Forelimb muscle (tissue), 1 donor: Measurements from ENCODE around the gene SLC22A14. TPM values are rescaled to one million over a fixed set of nuclear protein-coding genes. Genes with fewer than 3 reads are reported as not detected.
A peak's percentile ranks its signal among the peaks of the same experiment; 100 is the strongest.
"Not testable (repeated sequence)": the region's sequence is repeated elsewhere in the genome, so short reads cannot be mapped to it uniquely, and the experiment has no call there.

ENCODE experiments used
- DNase-seq: peaks from one replicate; pipeline ENCODE4 v3.0.0-alpha.2; 2013; ENCODE audit warnings: low read depth
- polyA plus RNA-seq: library from polyadenylated mRNA; unstranded; fragments of 120-200 nt; gene quantifications from one replicate; pipeline ENCODE4 v1.2.1, GENCODE V29; 2013; ENCODE audit not compliant: insufficient read length

Gene SLC22A14, protein sequence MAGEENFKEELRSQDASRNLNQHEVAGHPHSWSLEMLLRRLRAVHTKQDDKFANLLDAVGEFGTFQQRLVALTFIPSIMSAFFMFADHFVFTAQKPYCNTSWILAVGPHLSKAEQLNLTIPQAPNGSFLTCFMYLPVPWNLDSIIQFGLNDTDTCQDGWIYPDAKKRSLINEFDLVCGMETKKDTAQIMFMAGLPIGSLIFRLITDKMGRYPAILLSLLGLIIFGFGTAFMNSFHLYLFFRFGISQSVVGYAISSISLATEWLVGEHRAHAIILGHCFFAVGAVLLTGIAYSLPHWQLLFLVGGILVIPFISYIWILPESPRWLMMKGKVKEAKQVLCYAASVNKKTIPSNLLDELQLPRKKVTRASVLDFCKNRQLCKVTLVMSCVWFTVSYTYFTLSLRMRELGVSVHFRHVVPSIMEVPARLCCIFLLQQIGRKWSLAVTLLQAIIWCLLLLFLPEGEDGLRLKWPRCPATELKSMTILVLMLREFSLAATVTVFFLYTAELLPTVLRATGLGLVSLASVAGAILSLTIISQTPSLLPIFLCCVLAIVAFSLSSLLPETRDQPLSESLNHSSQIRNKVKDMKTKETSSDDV
- 0.39 TPM for polyA plus RNA-seq

DNA sequence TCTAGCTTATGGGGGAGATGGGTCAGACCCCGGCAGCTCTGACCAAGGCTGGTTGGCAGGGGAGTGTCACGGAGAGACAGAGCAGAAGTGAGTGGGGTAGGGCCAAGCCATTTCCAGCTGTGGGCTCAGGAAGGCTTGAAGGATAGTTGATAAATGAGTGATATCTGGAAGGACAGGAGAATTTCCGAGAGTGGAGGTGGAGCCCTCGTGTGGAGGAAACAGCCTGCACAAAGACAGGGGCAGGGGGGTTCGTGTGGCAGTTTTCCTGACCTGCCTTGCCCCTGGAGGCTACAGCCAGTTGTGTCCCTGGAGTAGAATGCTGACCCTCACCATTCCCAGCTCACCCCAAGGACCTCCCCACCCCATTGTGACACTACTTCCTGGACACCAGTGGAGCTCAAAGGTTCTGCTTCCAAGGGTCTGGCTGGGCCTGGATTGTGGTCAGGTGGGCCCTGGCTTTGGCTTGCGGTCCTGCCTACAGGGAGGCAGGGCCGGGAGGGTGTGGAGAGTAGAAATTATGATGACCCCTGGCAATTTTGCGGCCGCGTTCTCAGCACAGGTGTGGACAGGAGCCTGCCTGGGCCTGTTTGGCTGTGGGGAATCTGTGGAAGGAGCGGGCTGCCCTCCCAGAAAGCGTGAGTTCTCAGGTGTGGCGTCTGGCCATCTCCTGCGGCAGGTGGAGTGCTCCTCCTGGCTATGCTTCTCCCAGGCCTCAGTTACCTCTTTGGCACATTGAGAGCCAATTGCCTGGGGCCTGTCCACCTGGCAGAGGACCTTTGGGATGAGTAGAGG lies at the start of gene SLC22A14:
SLC22A14 (plus strand) TSS at position 400 of the 792 bp plus-strand sequence. CDS start 23,733 bp downstream, outside the sequence.
- no peak for DNase-seq

DNA sequence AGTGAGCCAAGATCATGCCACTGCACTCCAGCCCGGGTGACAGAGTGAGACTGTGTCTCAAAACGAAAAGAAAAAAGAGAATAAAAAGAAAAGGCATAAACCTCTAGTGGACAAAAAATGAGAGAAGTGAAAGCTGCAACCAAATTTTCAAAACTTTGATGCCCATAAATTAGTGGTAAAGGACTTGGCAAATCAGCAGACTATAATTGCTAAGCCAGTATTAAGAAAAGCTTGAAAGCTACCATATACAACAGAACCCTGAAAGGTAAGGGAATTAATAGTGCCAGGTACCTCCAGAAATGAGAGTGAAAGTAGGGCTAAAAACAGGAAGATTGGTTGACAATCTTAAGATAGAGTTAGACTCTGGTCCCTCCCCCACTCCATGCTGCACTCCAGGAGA lies 49.4 kb upstream of the SLC22A14 start:
- DNase-seq, result no peak

DNA sequence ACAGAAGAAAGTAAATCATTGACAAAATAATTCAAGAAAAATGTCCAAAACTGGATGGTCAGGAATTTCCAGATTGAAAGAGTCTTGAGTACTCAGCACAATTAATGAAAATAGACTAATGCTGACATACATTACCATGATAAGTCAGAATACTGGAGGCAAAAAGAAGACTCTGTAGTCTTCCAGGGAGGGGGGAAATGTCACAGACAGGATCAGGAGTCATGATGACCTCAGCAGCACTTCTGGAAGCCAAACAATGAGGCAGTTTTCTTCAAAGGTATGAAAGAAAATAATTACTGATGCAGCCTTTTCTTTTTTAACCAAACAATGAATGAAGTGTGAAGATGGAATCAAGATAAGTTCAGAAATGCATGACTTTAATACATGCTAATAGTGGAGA lies 46.6 kb upstream of the SLC22A14 start:
- no peak for DNase-seq

DNA sequence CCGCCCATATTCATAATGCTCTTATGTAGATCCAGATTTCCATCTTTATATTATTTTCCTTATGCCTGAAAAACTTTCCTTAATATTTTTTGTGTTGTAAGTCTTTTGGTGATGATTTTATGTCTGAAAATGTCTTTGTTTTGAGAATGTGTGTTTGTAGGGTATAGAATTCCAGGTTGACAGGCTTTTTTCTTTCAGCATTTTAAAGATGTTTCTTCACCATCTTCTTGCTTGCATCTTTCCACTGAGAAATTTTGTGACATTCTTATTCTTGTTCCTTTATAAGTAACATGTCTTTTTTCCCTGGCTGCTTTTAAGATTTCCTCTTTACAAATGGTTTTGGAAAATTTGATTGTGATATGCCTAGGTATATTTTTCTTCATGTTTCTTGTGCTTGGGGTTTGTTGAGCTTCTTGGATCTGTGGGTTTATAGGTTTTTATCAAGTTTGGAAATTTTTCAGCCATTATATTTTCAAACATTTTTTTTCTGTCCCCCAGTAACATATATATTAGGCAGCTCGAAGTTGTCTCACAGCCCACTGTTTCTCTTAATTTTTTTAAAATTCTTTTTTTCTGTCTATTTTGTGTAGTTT lies 43.6 kb upstream of the SLC22A14 start:
- DNase-seq, result no peak

DNA sequence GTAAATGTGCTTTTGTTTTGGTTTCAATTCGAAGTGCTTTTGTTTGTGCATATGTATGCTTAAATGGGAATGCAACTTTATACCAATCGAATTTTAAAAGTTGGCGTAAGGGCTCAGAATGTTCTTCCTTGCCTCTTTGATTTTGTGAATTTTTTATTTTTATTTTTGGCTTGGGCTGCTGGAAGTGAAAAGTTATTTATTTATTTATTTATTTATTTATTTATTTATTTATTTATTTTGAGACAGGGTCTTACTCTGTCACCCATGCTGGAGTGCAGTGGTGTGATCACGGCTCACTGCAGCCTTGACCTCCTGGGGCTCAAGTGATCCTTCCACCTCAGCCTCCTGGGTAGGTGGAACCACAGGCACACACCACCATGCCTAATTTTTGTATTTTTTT lies 39.3 kb upstream of the SLC22A14 start:
- not testable (repeated sequence) for DNase-seq

DNA sequence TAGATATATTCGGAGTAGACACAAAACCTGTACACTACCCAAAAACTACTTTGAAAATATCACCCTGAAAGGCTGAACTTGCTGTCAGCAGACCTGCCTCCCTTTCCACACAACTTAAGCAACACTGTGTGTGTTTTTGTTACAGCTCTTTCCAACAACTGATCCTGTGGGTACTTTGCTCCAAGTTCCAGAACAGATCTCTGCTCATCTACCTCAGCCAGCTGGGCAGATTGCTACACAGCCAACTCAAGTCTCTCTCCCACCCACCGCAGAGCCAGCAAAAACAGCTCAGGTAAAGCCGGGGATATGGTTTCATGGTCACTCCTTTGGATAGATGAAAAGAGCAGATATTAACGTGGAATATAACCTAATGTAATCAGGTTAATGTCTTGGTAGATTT lies 36.2 kb upstream of the SLC22A14 start:
- no peak for DNase-seq

DNA sequence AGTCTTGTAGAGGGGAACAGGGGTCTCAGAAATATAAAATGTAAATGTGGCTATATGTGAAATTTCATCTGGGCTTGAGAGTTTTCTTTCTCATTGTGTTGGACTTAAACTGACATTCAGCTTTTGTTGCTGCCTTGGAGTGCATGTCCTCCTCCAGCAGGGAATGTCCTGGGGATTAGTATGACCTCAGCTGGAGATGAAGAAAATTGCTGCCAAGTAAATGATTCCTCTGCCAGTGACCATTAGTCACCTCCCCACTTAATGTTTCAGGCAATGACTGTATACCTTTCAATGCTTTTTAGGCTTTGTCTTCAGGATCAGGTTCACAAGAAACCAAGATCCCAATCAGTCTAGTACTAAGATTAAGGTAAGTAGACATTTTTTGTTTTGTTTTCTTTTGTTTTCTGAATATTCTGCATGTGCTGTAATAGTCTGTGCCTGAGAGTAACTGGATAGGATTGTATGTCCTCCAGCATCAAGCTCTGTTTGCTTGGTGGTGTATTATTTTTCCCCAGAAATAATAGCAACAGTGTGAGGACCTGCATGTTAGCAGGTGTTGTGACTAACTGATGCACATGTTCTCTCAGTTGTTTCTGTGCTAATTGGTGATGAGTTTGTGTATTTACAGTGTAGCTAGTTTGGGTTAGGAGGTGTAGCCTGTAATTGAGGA lies 34.6 kb upstream of the SLC22A14 start:
- peak; percentile 48 for DNase-seq

DNA sequence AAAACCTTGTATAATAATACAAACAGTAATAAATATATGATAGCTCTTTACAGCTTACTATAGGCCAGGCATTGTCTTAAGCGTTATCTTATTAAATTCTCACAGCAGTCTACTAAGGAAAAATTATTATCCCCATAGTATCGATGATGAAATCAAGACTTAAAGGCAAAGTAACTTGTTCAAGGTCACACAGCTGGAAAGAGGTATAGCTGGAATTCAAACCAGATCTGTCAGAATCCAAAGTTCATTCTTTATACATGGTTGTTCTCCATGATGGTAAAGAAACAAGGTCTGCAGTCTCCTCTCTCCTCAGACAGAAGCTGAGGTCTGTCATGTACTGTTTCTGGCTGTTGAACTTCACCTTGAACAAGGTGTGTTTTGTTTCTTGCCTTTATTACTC lies 31.9 kb upstream of the SLC22A14 start:
- DNase-seq, result no peak

DNA sequence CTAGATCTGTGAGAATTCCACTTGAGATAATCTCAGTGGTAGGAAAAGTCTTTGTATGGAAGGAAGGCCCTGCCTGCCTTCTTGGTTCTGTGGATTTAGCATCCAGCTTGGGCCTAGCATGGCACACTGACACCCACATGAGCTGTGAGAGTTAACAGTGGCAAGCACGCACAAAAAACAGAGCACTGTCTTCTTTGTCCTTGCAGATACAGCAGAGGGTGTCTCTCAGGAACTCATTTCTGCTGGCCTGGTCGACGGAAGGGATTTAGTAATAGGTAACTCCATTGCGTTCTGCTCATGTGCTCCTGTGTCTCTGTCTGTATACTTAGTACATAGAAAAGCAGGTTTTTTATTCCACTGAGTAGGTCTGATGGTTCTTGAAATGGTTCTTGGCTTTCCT lies 30.9 kb upstream of the SLC22A14 start:
- no peak for DNase-seq

DNA sequence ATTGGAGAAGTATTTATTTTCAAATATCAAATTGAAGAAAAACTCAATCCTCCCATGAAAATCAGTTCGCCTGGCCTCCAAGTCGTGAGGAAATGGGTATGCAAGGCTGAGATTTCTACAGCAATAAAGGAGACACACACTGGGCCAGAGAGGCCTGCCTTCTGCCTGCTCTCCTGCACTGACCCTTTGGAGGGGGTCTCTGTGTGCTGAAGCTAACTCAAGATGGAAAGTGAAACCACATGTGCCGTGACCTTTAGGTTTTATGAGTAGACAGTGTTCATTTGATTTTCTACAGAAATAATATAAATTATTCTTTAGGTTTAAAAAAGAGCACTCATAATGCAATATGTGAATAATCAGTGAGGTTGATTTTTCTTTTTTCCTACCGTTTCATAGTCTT lies 28.4 kb upstream of the SLC22A14 start:
- DNase-seq, result no peak

DNA sequence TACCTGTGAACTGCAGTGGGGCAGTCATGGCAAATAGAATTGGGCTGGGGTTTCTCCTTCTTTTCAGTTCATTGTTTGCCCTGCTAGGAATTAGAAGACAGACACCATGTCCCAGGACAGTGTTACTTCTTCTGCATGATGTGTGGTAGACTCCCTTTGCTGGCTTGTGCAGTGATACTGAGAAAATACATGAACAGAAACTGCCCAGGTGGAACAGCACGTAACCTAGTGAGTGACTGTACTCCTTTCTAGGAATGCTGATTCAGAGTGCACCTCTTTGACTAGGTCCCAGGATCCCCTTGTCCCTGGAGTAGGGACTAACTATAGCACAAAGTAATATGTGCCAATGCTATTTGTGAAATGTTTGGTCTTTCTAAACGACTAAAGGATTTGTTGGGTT lies 27.2 kb upstream of the SLC22A14 start:
- no peak for DNase-seq

DNA sequence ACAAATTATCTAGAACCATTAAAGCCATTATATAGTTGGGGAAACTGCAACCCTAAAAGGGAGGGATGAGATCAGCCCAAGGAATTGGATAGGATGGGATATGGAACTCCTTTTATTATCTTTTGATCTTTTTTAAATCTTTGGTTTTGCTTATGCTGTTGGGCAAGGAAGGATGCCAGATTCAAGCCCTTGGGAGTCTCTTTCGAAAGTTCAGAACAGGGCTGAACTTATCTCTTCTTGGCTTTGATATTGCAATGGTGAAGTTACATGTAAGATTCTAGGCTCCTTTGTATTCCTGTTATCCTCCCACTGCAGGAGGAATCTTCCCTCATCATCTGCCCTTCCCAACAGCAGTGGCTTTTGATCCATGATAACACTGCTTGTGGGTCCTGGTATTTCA lies 26.5 kb upstream of the SLC22A14 start:
- no peak for DNase-seq

DNA sequence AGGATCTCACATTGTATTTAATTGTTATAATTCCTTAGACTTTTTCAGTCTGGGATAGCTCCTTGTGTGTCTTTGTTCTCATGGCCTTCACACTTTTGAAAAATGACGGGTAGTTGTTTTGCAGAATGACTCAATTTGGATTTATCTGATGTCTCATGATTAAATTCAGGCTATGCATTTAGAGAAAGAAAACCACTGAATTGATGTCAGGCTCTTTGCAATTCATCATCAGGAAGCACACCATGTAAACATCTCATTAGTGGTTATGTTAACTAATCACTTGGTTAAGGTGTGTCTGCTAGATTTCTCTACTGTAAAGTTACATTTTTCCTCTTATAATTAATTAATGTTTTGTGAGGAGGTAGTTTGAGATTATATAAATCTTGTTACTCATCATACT lies 24.5 kb upstream of the SLC22A14 start:
- DNase-seq, result no peak

DNA sequence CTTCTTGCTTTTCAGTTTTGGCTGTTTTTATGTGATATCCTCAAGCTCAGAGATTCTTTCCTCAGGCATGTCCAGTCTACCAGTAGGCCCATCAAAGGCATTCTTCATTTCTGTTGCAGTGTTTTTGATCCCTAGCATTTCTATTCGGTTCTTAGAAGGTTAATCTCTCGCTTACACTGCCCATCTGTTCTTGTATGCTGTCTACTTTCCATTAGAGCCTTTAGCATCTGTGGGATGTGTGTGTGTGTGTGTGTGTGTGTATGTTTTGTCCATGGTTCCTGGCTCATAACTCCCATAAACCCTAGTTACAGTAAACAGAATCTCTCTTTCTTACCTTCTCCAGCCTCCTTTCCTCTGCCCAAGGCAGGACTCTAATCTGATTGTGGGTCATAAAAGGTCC lies 21.6 kb upstream of the SLC22A14 start:
- no peak for DNase-seq

DNA sequence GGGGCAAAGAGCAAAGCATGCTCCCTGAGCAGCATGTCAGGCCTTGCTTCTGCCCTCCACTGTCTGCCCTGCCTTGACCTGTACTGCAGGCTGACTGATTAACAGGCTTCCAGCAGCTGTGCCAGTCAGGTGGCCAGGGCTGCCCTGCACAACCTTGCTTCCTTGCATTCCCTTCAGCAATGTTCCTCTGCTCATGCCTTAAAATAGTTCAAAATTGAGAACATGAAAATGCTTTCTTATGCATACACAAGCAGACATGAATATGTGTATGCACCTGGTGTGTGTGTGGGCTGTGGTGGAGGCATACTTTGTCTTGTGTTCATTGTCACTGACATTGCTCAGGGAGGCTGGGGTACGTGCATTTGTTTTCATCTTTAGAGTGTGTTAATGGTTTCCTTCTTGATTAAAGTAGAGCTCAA lies 17.7 kb upstream of the SLC22A14 start:
- no peak for DNase-seq

DNA sequence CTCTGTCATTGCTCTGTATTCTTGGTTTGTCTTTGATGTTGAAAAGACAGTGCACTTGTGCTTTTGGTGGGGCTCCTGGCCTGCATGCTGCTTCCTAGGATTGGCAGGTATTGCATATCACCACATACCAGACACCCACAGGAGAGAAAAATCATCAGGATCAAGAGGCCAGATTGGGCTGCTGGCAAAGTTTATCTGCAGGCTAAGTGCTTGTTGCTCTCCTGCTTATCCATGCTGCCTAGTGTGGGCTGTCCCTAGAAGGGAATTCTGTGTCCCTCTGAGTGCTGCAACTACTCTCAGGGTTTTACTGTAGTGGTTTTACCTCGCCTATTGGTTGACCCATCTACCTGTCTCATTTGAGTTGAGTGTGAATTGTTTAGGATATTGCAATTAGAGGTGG lies 17.3 kb upstream of the SLC22A14 start:
- no peak for DNase-seq

DNA sequence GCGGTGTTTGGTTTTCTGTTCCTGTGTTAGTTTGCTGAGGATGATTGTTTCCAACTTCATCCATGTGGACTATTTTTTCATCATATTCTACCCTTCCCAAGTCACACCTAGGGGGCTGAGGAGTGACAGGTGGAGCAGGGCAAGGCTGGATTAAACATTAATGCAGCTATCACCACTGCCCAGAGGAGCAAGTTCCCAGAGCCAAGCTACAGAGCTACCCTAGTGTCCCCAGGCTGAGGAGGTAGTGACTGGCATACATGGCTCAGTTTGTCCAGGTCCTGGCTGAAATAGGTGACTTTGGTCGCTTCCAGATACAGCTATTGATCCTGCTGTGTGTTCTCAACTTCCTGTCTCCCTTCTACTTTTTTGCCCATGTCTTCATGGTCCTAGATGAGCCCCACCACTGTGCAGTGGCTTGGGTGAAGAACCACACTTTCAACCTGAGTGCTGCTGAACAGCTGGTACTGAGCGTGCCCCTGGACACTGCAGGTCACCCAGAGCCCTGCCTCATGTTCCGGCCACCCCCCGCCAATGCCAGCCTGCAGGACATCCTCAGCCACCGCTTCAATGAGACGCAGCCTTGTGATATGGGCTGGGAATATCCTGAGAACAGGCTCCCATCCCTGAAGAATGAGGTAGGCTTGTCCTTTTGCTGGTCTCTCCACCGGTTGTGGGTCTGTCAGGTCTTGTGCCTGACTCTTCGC lies 16.3 kb upstream of the SLC22A14 start, which contains the start of gene SLC22A13:
SLC22A13 (plus strand) TSS at position 209 of the 704 bp plus-strand sequence; CDS start at position 258, 49 bp downstream.
- DNase-seq, result no peak

DNA sequence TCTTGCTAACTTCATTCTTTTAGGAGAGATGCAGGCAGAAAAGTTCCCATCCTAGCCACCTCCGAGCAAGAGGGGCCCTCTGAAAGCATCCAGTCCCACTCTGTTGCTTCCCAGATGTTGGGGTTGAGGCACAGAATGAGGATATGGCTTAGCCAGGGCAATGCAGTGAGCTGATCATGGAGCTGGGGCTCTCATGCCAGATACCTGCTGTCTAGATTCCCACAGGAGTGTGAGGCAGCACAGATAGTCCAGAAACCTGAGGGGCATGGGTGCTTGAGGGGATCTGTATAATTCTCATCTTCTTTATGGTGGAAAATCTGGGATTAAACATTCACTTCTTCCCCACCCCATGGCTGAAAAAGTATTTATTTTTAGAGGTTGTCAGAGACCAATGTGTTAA lies 15.3 kb upstream of the SLC22A14 start:
- no peak for DNase-seq

DNA sequence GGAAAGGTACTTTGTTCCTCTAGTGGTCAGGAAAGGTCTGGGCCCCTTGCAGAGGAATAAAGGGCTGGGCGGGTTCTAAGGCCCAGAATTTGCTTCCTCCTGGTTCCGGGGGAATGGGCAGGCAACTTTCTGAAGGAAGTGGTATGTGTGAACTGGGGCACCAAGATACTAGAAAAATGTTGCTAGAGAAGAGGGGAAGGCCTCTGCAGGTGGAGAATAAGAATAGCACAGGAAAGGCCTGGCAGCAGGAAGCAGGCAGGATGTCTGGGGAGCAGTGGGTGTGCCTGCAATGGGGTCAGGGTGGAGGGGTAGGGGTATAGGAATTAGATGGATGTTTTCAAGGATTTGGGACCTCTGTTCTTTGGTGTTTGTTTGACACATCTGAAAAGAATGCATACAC lies 14.4 kb upstream of the SLC22A14 start:
- no peak for DNase-seq

DNA sequence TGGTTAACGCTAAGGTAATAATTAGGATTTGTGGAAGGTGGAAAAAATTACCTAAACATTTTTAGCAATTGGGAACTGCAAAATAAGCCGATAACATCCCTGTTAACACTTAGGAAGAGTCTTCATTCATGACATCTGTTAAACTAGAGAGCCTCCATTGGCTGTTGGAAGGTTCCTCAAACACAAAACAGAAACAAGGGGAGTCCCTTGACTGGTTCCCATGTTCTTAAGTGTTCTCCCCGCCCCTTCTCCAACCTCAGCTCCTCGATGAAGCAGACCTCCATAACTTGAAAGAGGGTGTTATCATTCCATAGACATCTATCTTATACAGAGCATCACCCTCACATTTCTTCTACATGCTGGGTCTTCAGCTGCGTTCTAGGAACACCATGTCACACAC lies 14.0 kb upstream of the SLC22A14 start:
- DNase-seq, result no peak

DNA sequence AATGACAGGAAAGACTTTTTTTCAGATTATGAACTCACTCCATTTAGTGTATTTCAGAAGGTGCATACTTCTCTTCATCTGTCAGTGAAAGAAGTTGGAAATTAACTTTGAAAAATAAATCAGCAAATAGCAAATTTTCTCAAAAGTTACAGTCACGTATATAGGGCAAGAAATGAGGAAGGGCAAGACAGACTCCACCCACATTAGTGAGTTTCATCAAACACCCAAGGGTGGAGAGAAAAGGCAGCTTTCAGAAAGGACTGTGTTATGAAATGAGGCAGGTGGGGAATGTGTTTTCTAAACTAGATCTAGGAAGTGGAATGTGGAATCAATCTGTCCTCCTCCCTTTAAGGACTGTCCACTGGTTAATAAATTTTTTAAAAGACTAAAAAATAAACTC lies 13.6 kb upstream of the SLC22A14 start:
- no peak for DNase-seq
